Iris pigment epithelial cell (primary cell): ENCODE results near the gene KRTAP12-2.
"Not testable (repeated sequence)": the region's sequence is repeated elsewhere in the genome, so short reads cannot be mapped to it uniquely, and the experiment has no call there.

ENCODE experiments used
- DNase-seq: peaks from one replicate; pipeline ENCODE4 v3.0.0-alpha.2; 2011; ENCODE audit warnings: low read depth

Gene KRTAP12-2

DNA sequence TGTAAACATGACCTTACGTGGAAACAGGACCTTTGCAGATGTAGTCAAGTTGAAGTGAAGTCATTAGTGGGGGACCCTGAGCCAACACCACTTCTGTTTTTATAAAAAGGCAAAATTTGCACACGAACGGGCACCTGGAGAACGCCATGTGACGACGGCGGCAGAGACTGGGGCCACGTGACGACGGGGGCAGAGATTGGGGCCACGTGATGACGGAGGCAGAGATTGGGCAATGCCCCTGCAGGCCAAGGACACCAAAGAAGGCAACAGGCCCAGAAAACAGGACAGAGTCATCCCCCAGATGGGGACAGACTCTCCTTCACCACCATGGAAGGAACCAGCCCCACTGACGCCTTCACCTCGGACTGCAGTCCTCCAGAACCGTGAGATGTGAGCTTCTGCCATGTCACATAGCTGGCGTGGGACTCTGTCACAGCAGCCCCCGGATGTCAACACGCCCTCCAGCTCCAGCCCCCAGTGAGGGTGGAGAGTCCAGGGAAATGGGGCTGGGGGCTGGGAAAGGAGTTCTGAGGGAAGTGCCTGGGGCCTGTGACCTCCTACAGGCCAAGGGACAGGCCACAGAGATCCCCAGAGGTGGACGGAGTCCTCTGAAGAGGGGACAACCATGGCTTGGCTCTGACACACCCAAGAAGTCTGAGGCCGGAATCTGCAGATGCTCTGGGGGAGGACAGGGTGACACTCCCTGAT lies 16.3 kb downstream of the KRTAP12-2 start:
- no peak for DNase-seq

GRCh38 chr21:44649521-44650100 lies 17.1 kb downstream of the KRTAP12-2 start:
- DNase-seq, result no peak

DNA sequence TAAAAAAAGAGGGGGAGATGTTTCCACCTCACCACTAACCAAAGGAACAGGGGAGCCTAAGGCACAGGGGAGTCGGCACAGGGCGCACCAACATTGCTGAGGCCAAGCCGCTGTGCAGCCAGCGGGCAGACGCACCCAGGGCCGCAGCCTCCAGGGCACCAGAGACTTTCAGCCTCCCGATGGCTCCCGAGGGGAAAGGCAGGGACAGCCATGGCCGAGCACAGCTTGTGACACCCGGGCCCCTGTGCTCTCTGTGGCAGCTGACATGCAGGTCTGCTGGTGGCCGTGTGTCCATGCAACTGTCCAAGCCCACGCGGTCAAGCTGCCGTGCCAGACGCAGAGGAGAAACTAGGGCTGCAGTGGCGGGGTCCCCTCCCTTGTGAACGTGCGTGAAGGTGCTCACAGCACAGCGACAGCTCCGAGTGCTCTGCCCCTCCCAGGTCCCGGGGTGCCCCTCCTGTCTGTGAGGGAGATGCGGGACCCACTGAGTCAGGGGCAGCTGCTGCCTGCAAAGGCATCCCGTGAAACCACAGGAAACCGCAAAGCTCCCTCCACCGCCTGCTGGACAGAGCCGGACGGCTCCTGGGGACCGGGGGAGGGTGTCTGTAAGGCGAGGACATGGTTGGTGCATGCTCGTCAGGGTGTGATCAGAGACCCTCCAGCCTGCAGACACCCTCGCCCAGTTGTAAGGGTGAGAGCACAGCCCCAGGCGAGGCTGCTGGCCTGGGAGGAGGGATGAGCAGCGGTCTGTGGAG lies 18.0 kb downstream of the KRTAP12-2 start:
- DNase-seq, result no peak

DNA sequence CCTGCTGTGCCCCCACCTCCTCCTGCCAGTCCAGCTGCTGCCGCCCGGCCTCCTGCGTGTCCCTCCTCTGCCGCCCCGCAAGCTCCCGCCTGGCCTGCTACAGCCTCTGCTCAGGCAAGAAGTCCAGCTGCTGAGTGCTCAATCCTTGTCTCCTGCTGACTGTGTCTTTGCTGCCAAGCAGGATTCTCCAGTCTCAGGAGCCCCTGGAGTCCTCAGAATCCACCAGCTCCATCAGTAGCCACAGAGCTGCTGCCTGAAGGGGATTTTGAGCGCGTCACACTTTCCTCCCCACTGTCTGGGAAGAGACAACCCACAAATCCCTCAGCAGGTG lies 19.5 kb downstream of the KRTAP12-2 start:
- DNase-seq, result no peak

- not testable (repeated sequence) for DNase-seq
Measured at GRCh38 chr21:44646366-44647221, 20.1 kb downstream of the KRTAP12-2 start, which contains the start of gene KRTAP10-11. Gene KRTAP10-11 (plus strand): TSS chr21:44646414. CDS start chr21:44646459, 45 bp downstream.

DNA sequence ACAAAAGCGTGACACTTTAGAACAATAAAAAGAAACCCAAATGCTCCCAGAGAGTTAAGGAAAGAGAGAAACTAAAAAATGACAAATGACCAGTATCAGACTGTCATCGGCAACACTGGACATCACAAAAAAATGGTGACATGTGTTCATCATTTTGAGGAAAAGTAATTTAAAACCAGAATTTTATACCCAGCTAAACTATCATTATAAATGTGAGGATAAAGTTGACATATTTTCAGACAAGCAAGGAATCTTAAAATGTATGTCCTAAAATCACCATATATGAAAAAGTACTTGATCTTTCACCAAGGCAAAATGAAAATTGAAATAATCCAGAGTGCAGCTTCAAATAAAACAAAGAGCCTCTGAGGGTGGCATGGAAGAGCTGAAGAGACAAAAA lies 21.8 kb downstream of the KRTAP12-2 start:
- no peak for DNase-seq

GRCh38 chr21:44643741-44644310 lies 22.9 kb downstream of the KRTAP12-2 start:
- no peak for DNase-seq

GRCh38 chr21:44640761-44641160 lies 26.0 kb downstream of the KRTAP12-2 start:
- no peak for DNase-seq

- no peak for DNase-seq
Measured at GRCh38 chr21:44639331-44639655, 27.4 kb downstream of the KRTAP12-2 start.

DNA sequence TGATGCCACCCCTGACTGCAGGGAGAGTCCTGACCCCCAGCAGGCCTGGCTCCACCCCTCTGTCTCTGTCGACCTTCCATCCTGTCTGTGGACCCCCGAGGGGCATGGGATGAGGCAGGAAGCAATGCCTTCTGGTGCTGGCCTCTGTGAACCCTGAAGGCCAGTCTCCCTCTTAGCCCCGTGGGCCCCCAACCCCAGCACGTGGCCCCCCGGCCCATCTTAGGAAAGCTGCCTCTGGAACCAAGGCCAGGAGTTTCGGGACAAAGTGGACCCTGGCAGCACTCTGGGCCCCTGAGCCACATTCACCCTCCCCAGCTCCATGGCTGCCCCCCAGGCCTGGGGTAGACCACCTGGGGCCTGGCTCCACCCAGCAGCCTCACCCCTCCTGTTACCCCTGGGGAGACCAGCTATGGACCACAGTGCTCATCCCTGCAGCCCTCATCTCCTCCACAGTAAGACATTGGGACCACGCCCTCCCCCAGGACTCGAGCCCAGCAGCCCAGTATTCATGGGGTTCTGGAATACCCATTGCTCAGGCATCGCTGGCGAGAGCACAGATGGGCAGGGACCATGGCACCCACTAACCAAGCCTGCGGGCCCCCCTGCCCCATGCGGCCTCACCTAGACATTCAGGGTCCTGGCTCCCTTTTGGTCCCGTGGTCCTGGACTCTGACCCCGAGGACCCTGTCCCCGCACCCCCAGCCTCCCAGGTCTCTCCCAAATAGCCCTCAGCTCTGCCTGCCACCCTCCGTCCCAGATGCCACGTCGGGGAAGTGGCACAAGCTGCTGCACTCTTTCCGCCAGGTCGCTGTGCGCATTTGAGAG lies 28.0 kb downstream of the KRTAP12-2 start:
- not testable (repeated sequence) for DNase-seq

- not testable (repeated sequence) for DNase-seq
Measured at GRCh38 chr21:44637851-44638348, 28.8 kb downstream of the KRTAP12-2 start.

DNA sequence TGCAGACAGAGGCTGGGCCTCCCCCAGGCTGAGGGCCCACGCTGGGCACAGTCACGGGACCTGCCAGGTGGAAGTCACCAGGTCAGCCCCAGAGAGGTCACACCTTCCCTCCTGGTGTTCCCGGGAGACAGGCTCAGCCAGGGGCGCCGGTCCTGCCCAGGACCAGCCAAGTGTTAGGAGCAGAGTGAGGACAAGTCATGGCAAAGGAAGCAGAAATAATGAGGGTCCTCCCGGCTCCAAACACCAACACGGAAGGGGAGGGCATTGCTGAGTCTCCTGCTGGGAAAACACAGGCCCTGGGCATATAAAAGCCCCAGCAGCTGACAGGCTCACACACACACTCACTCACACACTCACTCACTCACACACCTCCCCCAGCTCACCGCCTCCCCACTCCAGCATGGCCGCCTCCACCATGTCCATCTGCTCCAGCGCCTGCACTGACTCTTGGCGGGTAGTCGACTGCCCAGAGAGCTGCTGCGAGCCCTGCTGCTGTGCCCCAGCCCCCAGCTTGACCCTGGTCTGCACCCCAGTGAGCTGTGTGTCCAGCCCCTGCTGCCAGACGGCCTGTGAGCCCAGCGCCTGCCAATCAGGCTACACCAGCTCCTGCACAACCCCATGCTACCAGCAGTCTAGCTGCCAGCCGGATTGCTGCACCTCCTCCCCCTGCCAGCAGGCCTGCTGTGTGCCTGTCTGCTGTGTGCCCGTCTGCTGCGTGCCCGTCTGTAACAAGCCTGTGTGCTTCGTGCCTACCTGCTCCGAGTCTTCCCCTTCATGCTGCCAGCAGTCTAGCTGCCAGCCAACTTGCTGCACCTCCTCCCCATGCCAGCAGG lies 29.5 kb downstream of the KRTAP12-2 start, which contains the start of gene KRTAP10-10:
Gene KRTAP10-10 (plus strand): TSS at position 339 of the 833 bp plus-strand sequence. CDS start 62 bp downstream, at position 401.
- no peak for DNase-seq

DNA sequence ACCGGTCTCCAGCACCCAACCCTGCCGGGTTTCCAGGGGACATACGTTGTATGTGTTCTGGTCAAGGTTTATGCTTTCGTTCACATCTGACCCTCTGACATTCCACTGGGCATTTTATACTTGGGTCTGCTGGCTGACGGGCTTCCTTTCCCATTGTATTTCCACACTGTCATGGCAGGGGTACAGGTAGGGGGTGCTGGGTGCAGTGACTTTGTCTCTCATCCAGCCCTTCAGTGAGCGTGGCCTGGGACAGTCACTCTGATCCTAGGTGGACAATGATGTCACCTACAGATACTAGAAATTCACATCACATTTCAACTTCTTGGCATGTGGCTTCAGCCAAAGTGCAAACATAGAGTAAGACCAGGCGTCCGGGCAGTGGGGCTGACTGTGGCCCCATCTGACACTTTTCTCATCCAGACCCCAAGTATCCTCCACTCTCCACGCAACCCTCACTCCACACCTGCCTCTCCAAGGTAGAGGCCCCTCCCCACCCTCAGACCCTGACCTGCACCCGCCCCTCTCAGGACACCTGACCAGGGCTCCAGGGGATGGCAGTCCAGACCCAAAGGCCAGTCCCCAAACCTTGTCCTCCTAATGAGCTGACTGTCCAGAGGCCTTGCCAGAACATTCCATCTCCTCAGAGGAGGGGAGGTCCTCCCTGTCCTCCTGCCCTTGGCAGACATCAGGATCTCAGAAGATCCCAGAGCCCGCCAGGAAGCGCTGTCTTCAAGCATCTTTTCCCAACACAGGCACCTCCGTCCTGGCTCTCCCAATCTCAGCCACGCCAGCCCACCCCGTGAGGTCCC lies 30.3 kb downstream of the KRTAP12-2 start:
- no peak for DNase-seq

GRCh38 chr21:44632067-44632466 lies 34.7 kb downstream of the KRTAP12-2 start:
- DNase-seq, result no peak

- no peak for DNase-seq
Measured at GRCh38 chr21:44630440-44630839, 36.3 kb downstream of the KRTAP12-2 start.

DNA sequence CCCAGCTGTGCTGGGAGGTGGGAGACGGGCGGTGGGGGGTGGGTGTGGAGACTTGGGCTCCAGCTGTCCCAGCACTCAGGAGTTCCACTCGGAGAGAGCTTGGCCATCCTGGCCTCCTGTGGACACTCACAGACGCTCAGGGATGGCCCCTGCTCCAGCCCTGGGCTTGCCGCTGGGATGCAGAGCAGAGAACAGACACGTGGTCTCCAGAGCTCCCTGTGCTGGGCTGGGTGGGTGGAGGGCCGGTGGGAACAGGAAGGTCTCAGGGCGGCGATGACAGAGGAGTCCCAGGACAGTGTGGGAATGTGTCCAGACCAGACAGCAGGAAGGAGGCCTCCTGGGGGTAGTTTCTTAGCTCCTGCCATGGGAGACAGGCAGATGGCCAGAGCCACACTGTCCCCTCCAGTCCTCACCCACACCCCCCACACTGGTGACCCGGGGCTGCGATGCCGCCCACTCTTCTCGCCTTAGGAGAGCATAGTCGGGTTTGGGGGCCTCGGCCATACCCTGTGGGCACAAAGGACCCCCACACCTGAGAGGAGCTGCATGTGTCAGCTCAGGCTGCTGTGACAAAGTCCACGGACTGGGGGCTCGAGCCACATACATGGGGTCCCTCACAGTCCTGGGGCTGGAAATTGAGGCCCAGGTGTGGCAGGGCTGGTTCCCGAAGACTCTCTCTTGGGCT lies 37.9 kb downstream of the KRTAP12-2 start:
- no peak for DNase-seq

- DNase-seq, result not testable (repeated sequence)
Measured at GRCh38 chr21:44627831-44628233, 38.9 kb downstream of the KRTAP12-2 start.

GRCh38 chr21:44627181-44627822 lies 39.4 kb downstream of the KRTAP12-2 start:
- DNase-seq, result not testable (repeated sequence)
